Testis (tissue), 3 donors: ENCODE results near the gene PRDM15. TPM values are rescaled to one million over a fixed set of nuclear protein-coding genes. Genes with fewer than 3 reads are reported as not detected.

Experiments used
- DNase-seq: peaks from one replicate; pipeline ENCODE4 v3.0.0-alpha.2; 2019
- H3K27ac ChIP-seq, 2 donors: fragments of 200-600 bp; sonication (generic); one replicate each; pipeline ENCODE4 v1.5.1; 2019
- H3K27me3 ChIP-seq: fragments of 200-600 bp; sonication (generic); one replicate; pipeline ENCODE4 v1.5.1; 2019
- H3K36me3 ChIP-seq: fragments of 200-600 bp; sonication (generic); one replicate; pipeline ENCODE4 v1.5.1; 2017; ENCODE audit warnings: low read depth; ENCODE audit errors: missing control alignments
- H3K4me1 ChIP-seq: fragments of 200-600 bp; sonication (generic); one replicate; pipeline ENCODE4 v1.5.1; 2019
- H3K4me3 ChIP-seq, 2 donors: fragments of 200-600 bp; sonication (generic); one replicate each; pipeline ENCODE4 v1.5.1; 2017 to 2019
- H3K9me3 ChIP-seq: fragments of 200-600 bp; sonication (generic); one replicate; pipeline ENCODE4 v1.5.1; 2017
- CTCF ChIP-seq, 3 experiments: fragments of 450-650 bp in 2 of 3; fragments of 200-600 bp in 1 of 3; sonication (generic) in 1 of 3; IDR thresholded peaks; one replicate each; pipeline ENCODE4 v1.5.1; 2016 to 2019; ENCODE audit warnings: antibody characterized with exemption in 3 of 3, mild to moderate bottlenecking in 2 of 3, moderate library complexity in 1 of 3
- POLR2A ChIP-seq: fragments of 450-650 bp; IDR thresholded peaks from one replicate; pipeline ENCODE4 v1.6.1; 2017; ENCODE audit warnings: antibody characterized with exemption, mild to moderate bottlenecking, moderate library complexity
- WGBS, 2 donors: methylation state at CpG; one replicate each; pipeline ENCODE4 v1.1.5; 2018; 5-methylcytosine and 5-hydroxymethylcytosine counted together
- intact Hi-C: fragments of 100-400 bp; cut with DNase I; formaldehyde crosslinking; loops from one replicate; pipeline ENCODE4 v1.15.1; 2023; ENCODE audit warnings: low total_unique reads
- polyA plus RNA-seq: library from polyadenylated mRNA; stranded (reverse); fragments of 350-450 nt; fragmentation: Illumina TruSeq; extraction: RNeasy Lipid Tissue Mini Kit (QIAGEN cat#74804); gene quantifications from one replicate; pipeline ENCODE4 v1.2.3, GENCODE V29; 2014; ENCODE audit warnings: low read depth, low replicate concordance; ENCODE audit not compliant: insufficient read depth
- total RNA-seq, 2 donors: library from RNA; depleted of rRNA; stranded (reverse); fragments of >200 nt; gene quantifications; one replicate each; pipeline ENCODE4 v1.2.3, GENCODE V29; 2016

PRDM15 gene
- total and polyA plus RNA-seq, 3 donors from 2014 or later = 8.2 to 21.4 (median 18.8) TPM

GRCh38 chr21:41825881-41826280, 53.3 kb downstream of the PRDM15 start:
- H3K4me3 ChIP-seq = no peak overlapping the region
- no peak overlapping the region for H3K27ac ChIP-seq
- H3K36me3 ChIP-seq = no peaks in the 10 kb centered on the region
- no peaks in the 10 kb centered on the region for H3K4me1 ChIP-seq
- H3K27me3 ChIP-seq = no peaks in the 10 kb centered on the region
- DNase-seq = no peak
- TF ChIP-seq POLR2A = no peak
- no peak for TF ChIP-seq CTCF (IDR thresholded peaks at IDR 0.05)
- intact Hi-C loops = no loop called here
- H3K9me3 ChIP-seq = no peaks in the 10 kb centered on the region
- 88 to 96% methylated on average over 16 of the region's 16 CpGs for WGBS, 2 donors

- no peaks in the 10 kb centered on the region for H3K9me3 ChIP-seq
- WGBS, 2 donors = 84 to 89% methylated on average over 7 to 15 of the region's 15 CpGs
- H3K27me3 ChIP-seq = no peaks in the 10 kb centered on the region
- intact Hi-C loops = no loop called here
- no peaks in the 10 kb centered on the region for H3K36me3 ChIP-seq
- no peak for TF ChIP-seq POLR2A
- TF ChIP-seq CTCF (IDR thresholded peaks at IDR 0.05) = no peak
- H3K27ac ChIP-seq = no peak overlapping the region
- no peak overlapping the region for H3K4me3 ChIP-seq
- H3K4me1 ChIP-seq = no peaks in the 10 kb centered on the region
- DNase-seq = no peak
Observed at GRCh38 chr21:41825216-41825615, 53.9 kb downstream of the PRDM15 start.

GRCh38 chr21:41824466-41825207, 54.5 kb downstream of the PRDM15 start:
- TF ChIP-seq CTCF (IDR thresholded peaks at IDR 0.05) (no peak), POLR2A (no peak)
- Histone ChIP-seq H3K27ac (no peak overlapping the region), H3K4me1 (no peaks in the 10 kb centered on the region), H3K36me3 (no peaks in the 10 kb centered on the region), H3K27me3 (no peaks in the 10 kb centered on the region), H3K4me3 (no peak overlapping the region), H3K9me3 (no peaks in the 10 kb centered on the region)
- no peak for DNase-seq
- 80 to 92% methylated on average over 20 to 22 of the region's 22 CpGs for WGBS, 2 donors
- intact Hi-C loops = no loop called here

GRCh38 chr21:41823906-41824305, 55.2 kb downstream of the PRDM15 start:
- no peak overlapping the region for H3K4me3 ChIP-seq
- intact Hi-C loops = no loop called here
- 95 to 98% methylated on average over 12 of the region's 12 CpGs for WGBS, 2 donors

More at GRCh38 chr21:41823906-41824305, 55.2 kb downstream of the PRDM15 start:
- Histone ChIP-seq H3K36me3 (no peaks in the 10 kb centered on the region), H3K9me3 (no peaks in the 10 kb centered on the region), H3K4me1 (no peaks in the 10 kb centered on the region), H3K27ac (no peak overlapping the region), H3K27me3 (no peaks in the 10 kb centered on the region)
- no peak for DNase-seq
- no peak for TF ChIP-seq POLR2A
- no peak for TF ChIP-seq CTCF (IDR thresholded peaks at IDR 0.05)
